H9 (cell line): ENCODE data around the gene IL10. TPM values are rescaled to one million over a fixed set of nuclear protein-coding genes. Genes with fewer than 3 reads are reported as not detected.

Experiments used
- DNase-seq: peaks from one replicate; pipeline ENCODE4 v3.0.0-alpha.2; 2017
- H2AFZ ChIP-seq: one replicate; pipeline ENCODE4 v1.6.1; 2013; ENCODE audit warnings: mild to moderate bottlenecking, low read length, control low read depth, moderate library complexity
- H2AK5ac ChIP-seq: 2 replicates; pipeline ENCODE4 v1.6.1; 2013; ENCODE audit warnings: low read length, control low read depth, mixed read lengths; ENCODE audit not compliant: insufficient read length
- H2BK120ac ChIP-seq: one replicate; pipeline ENCODE4 v1.6.1; 2013; ENCODE audit warnings: low read depth, mild to moderate bottlenecking, low read length, control low read depth, inconsistent platforms; ENCODE audit not compliant: poor library complexity, severe bottlenecking
- H2BK12ac ChIP-seq: 2 replicates; pipeline ENCODE4 v1.6.1; 2013; ENCODE audit warnings: low read length, control low read depth, mixed read lengths, low read depth; ENCODE audit not compliant: insufficient read length
- H2BK15ac ChIP-seq: 2 replicates; pipeline ENCODE4 v1.6.1; 2013; ENCODE audit warnings: low read depth, low read length, control low read depth
- H2BK20ac ChIP-seq: one replicate; pipeline ENCODE4 v1.6.1; 2013; ENCODE audit warnings: low read depth, mild to moderate bottlenecking, low read length, control low read depth, inconsistent platforms; ENCODE audit not compliant: poor library complexity, severe bottlenecking
- H2BK5ac ChIP-seq: 2 replicates; pipeline ENCODE4 v1.6.1; 2013; ENCODE audit warnings: low read length, control low read depth, mixed read lengths; ENCODE audit not compliant: insufficient read length
- H3K14ac ChIP-seq: 2 replicates; pipeline ENCODE4 v1.6.1; 2013; ENCODE audit warnings: low read length, control low read depth; ENCODE audit not compliant: insufficient read depth
- H3K18ac ChIP-seq: 2 replicates; pipeline ENCODE4 v1.6.1; 2013; ENCODE audit warnings: low read depth, mild to moderate bottlenecking, mixed read lengths, low read length, control low read depth; ENCODE audit not compliant: insufficient read length
- H3K23ac ChIP-seq: 2 replicates; pipeline ENCODE4 v1.6.1; 2013; ENCODE audit warnings: low read length, control low read depth, mixed read lengths, low read depth; ENCODE audit not compliant: insufficient read length
- H3K23me2 ChIP-seq: 2 replicates; pipeline ENCODE4 v1.6.1; 2013; ENCODE audit warnings: low read depth, mild to moderate bottlenecking, mixed read lengths, low read length, control low read depth; ENCODE audit not compliant: insufficient read length, poor library complexity, severe bottlenecking
- H3K27ac ChIP-seq: 2 replicates; pipeline ENCODE4 v1.5.1; 2013; ENCODE audit warnings: low read length, control low read depth, mixed read lengths, low read depth; ENCODE audit not compliant: insufficient read length
- H3K27me3 ChIP-seq: 2 replicates; pipeline ENCODE4 v1.6.1; 2013; ENCODE audit warnings: low read length, control low read depth, inconsistent platforms; ENCODE audit not compliant: insufficient read depth
- H3K4ac ChIP-seq: 2 replicates; pipeline ENCODE4 v1.6.1; 2013; ENCODE audit warnings: low read depth, mild to moderate bottlenecking, control low read depth, inconsistent platforms, low read length, moderate library complexity
- H3K4me1 ChIP-seq: 2 replicates; pipeline ENCODE4 v1.6.1; 2013; ENCODE audit warnings: low read length, control low read depth, inconsistent platforms; ENCODE audit not compliant: insufficient read depth
- H3K4me2 ChIP-seq: 2 replicates; pipeline ENCODE4 v1.6.1; 2013; ENCODE audit warnings: low read length, control low read depth, mixed read lengths; ENCODE audit not compliant: insufficient read length, insufficient read depth
- H3K56ac ChIP-seq: 2 replicates; pipeline ENCODE4 v1.6.1; 2013; ENCODE audit warnings: low read depth, mild to moderate bottlenecking, mixed read lengths, low read length, control low read depth; ENCODE audit not compliant: insufficient read length
- H3K79me1 ChIP-seq: 2 replicates; pipeline ENCODE4 v1.6.1; 2013; ENCODE audit warnings: low read depth, mild to moderate bottlenecking, moderate library complexity, low read length, control low read depth, inconsistent platforms; ENCODE audit not compliant: insufficient read depth, poor library complexity, severe bottlenecking
- H3K79me2 ChIP-seq: 2 replicates; pipeline ENCODE4 v1.6.1; 2013; ENCODE audit warnings: low read length, control low read depth, inconsistent platforms; ENCODE audit not compliant: insufficient read depth
- H3K9ac ChIP-seq: 2 replicates; pipeline ENCODE4 v1.6.1; 2013; ENCODE audit warnings: low read length, control low read depth, mixed read lengths; ENCODE audit not compliant: insufficient read length; ENCODE audit errors: extremely low read depth
- H3K9me3 ChIP-seq: one replicate; pipeline ENCODE4 v1.6.1; 2013; ENCODE audit warnings: low read depth, low read length, inconsistent platforms; ENCODE audit not compliant: control insufficient read depth
- H3T11ph ChIP-seq: one replicate; pipeline ENCODE4 v1.6.1; 2013; ENCODE audit warnings: mild to moderate bottlenecking, low read length, control low read depth, inconsistent platforms
- H4K20me1 ChIP-seq: one replicate; pipeline ENCODE4 v1.6.1; 2013; ENCODE audit not compliant: control insufficient read depth, insufficient read length, insufficient read depth
- H4K5ac ChIP-seq: 2 replicates; pipeline ENCODE4 v1.6.1; 2013; ENCODE audit warnings: low read depth, mild to moderate bottlenecking, mixed read lengths, low read length, control low read depth; ENCODE audit not compliant: insufficient read length
- H4K8ac ChIP-seq: replicated peaks from 2 replicates; pipeline ENCODE4 v1.6.1; 2013; ENCODE audit warnings: low read length, control low read depth, mixed read lengths, low read depth; ENCODE audit not compliant: insufficient read length
- H4K91ac ChIP-seq: 2 replicates; pipeline ENCODE4 v1.6.1; 2013; ENCODE audit warnings: low read depth, mild to moderate bottlenecking, moderate library complexity, mixed read lengths, low read length, control low read depth; ENCODE audit not compliant: insufficient read length
- H3K27ac Mint-ChIP-seq, 3 experiments: 2 replicates in 2 of 3; 3 replicates in 1 of 3; pipeline ENCODE4 v1.8.0; 2020 to 2021; ENCODE audit warnings: mixed read lengths in 3 of 3, mild to moderate bottlenecking in 1 of 3, moderate library complexity in 1 of 3
- H3K27me3 Mint-ChIP-seq: 2 replicates; pipeline ENCODE4 v1.8.0; 2021; ENCODE audit warnings: low read depth, mild to moderate bottlenecking, moderate library complexity, mixed read lengths
- H3K36me3 Mint-ChIP-seq, 3 experiments: 2 replicates in 2 of 3; 3 replicates in 1 of 3; pipeline ENCODE4 v1.8.0; 2020 to 2021; ENCODE audit warnings: low read depth in 3 of 3, mixed read lengths in 3 of 3; ENCODE audit not compliant: insufficient read depth in 1 of 3
- H3K4me1 Mint-ChIP-seq, 2 experiments: 2 replicates each; pipeline ENCODE4 v1.8.0; 2020; ENCODE audit warnings: mixed read lengths in 2 of 2
- H3K4me3 Mint-ChIP-seq, 2 experiments: 2 replicates in 1 of 2; 3 replicates in 1 of 2; pipeline ENCODE4 v1.8.0; 2020 to 2021; ENCODE audit warnings: mild to moderate bottlenecking in 2 of 2, mixed read lengths in 2 of 2, moderate library complexity in 1 of 2
- H3K9me3 Mint-ChIP-seq, 2 experiments: 2 replicates in 1 of 2; 3 replicates in 1 of 2; pipeline ENCODE4 v1.8.0; 2020; ENCODE audit warnings: mild to moderate bottlenecking in 2 of 2, mixed read lengths in 2 of 2, moderate library complexity in 1 of 2
- WGBS: extraction: QIAGEN DNeasy Blood & Tissue Kit; methylation state at CpG from one replicate; pipeline ENCODE4 v1.1.7; 2013; ENCODE audit warnings: missing lambda C conversion rate, low lambda C conversion rate, mixed read lengths; ENCODE audit not compliant: insufficient read length; ENCODE audit errors: extremely low coverage; 5-methylcytosine and 5-hydroxymethylcytosine counted together
- total RNA-seq: library from RNA; stranded (reverse); gene quantifications from 2 replicates; pipeline ENCODE4 v1.2.1, GENCODE V29; 2021
- TF ChIP-seq, protein P1 (sequence below): fragments of 200-600 bp; sonication (generic); conservative IDR thresholded peaks from 3 replicates; pipeline ENCODE4 v1.8.0; 2021; ENCODE audit warnings: antibody characterized with exemption, mild to moderate bottlenecking

IL10 gene
- total RNA-seq, 1 experiment from 2014 or later = not detected

- H2BK120ac ChIP-seq = no peak overlapping the region
- Mint-ChIP-seq H3K4me1 (0 out of 4 replicates have a peak, but pooled peaks cover 0 to 2% of the 10 kb centered on the region in 2 experiments), H3K4me3 (no peak overlapping the region), H3K27ac (no peak overlapping the region), H3K27me3 (peaks cover 20% of the 10 kb centered on the region), H3K9me3 (no peaks in the 10 kb centered on the region), H3K36me3 (no peaks in the 10 kb centered on the region)
- no peaks in the 10 kb centered on the region for H3K79me1 ChIP-seq
- no peaks in the 10 kb centered on the region for H3K4me1 ChIP-seq
- H3T11ph ChIP-seq = no peak overlapping the region
- no peak overlapping the region for H2BK20ac ChIP-seq
- no peak overlapping the region for H2AFZ ChIP-seq
- no peak overlapping the region for H3K14ac ChIP-seq
- no peak overlapping the region for H4K8ac ChIP-seq
- no peak overlapping the region for H2BK12ac ChIP-seq
- no peak overlapping the region for H2BK5ac ChIP-seq
- H3K18ac ChIP-seq = no peak overlapping the region
- no peak overlapping the region for H3K4ac ChIP-seq
- no peaks in the 10 kb centered on the region for H4K20me1 ChIP-seq
- H3K9ac ChIP-seq = no peak overlapping the region
- H3K56ac ChIP-seq = no peak overlapping the region
- H4K5ac ChIP-seq = no peak overlapping the region
- TF ChIP-seq, protein P1, sequence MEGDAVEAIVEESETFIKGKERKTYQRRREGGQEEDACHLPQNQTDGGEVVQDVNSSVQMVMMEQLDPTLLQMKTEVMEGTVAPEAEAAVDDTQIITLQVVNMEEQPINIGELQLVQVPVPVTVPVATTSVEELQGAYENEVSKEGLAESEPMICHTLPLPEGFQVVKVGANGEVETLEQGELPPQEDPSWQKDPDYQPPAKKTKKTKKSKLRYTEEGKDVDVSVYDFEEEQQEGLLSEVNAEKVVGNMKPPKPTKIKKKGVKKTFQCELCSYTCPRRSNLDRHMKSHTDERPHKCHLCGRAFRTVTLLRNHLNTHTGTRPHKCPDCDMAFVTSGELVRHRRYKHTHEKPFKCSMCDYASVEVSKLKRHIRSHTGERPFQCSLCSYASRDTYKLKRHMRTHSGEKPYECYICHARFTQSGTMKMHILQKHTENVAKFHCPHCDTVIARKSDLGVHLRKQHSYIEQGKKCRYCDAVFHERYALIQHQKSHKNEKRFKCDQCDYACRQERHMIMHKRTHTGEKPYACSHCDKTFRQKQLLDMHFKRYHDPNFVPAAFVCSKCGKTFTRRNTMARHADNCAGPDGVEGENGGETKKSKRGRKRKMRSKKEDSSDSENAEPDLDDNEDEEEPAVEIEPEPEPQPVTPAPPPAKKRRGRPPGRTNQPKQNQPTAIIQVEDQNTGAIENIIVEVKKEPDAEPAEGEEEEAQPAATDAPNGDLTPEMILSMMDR = no peak
- no peak for DNase-seq
- no peak overlapping the region for H4K91ac ChIP-seq
- H3K9me3 ChIP-seq = no peaks in the 10 kb centered on the region
- no peaks in the 10 kb centered on the region for H3K27me3 ChIP-seq
- WGBS = no CpG with 5 or more reads among the region's 3 CpGs
- no peak overlapping the region for H3K4me2 ChIP-seq
- H3K79me2 ChIP-seq = no peaks in the 10 kb centered on the region
- H3K27ac ChIP-seq = no peak overlapping the region
- H3K23me2 ChIP-seq = no peaks in the 10 kb centered on the region
- no peak overlapping the region for H3K23ac ChIP-seq
- H2BK15ac ChIP-seq = no peak overlapping the region
- no peak overlapping the region for H2AK5ac ChIP-seq
These were observed 28.1 kb upstream of the IL10 start for GRCh38 chr1:206800411-206800810.
